Ishikawa (cell line): ENCODE data around the gene DOCK3.

ENCODE experiments used
- EP300 ChIP-seq: IDR thresholded peaks from 2 replicates; pipeline ENCODE4 v1.6.1; 2012; ENCODE audit warnings: borderline replicate concordance
- MAX ChIP-seq: IDR thresholded peaks from 2 replicates; pipeline ENCODE4 v1.6.1; 2012
- REST ChIP-seq: IDR thresholded peaks from 2 replicates; pipeline ENCODE4 v1.6.1; 2012; ENCODE audit warnings: low read depth, mild to moderate bottlenecking
- TCF12 ChIP-seq: IDR thresholded peaks from 2 replicates; pipeline ENCODE4 v1.6.1; 2012; ENCODE audit warnings: low read depth
- USF1 ChIP-seq: IDR thresholded peaks from 2 replicates; pipeline ENCODE4 v1.6.1; 2012

DNA sequence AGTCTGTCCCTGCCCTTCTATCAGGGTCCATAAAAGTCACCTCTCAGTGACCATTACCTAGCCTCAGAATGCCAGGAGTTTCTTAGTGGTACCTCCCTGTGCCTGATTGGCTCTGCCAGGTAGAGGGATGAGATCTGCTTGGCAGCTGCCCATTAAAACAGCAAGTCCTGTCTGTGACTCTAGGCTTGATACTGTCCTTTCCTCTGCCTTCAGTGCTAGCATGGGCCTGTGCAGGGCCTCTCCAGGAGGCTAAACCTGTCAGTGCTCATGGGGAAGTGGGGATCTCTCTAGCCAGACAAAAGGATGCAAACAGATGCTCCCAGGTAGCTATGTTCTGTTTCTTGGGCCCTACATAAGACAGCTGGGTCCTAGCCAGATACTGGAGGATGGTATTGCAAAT, 700.4 kb downstream of the DOCK3 start:
- no peak for TF ChIP-seq MAX
- no peak for TF ChIP-seq EP300
- TF ChIP-seq USF1, result no peak
- no peak for TF ChIP-seq REST
- TF ChIP-seq TCF12, result no peak
